Type B pancreatic cell (in vitro differentiated cells): Measurements from ENCODE around the gene CCBE1. TPM values are rescaled to one million over a fixed set of nuclear protein-coding genes. Genes with fewer than 3 reads are reported as not detected.
A peak's percentile ranks its signal among the peaks of the same experiment; 100 is the strongest.

Source experiments
- DNase-seq: peaks from one replicate; pipeline ENCODE4 v3.0.0; 2021; ENCODE audit warnings: mixed read lengths; ENCODE audit not compliant: unreplicated experiment; ENCODE audit errors: extremely low spot score
- H3K27ac Mint-ChIP-seq: 2 replicates; pipeline ENCODE4 v1.8.0; 2021; ENCODE audit warnings: mild to moderate bottlenecking, mixed read lengths
- H3K27me3 Mint-ChIP-seq: 2 replicates; pipeline ENCODE4 v1.8.0; 2021; ENCODE audit warnings: mixed read lengths
- H3K36me3 Mint-ChIP-seq: 2 replicates; pipeline ENCODE4 v1.8.0; 2021; ENCODE audit warnings: mixed read lengths
- H3K4me1 Mint-ChIP-seq: one replicate; pipeline ENCODE4 v1.8.0; 2021; ENCODE audit warnings: mixed read lengths; ENCODE audit not compliant: unreplicated experiment
- H3K4me3 Mint-ChIP-seq: 2 replicates; pipeline ENCODE4 v1.8.0; 2021; ENCODE audit warnings: mild to moderate bottlenecking, mixed read lengths
- H3K9me3 Mint-ChIP-seq: 2 replicates; pipeline ENCODE4 v1.8.0; 2021; ENCODE audit warnings: mixed read lengths
- total RNA-seq: library from RNA; stranded (reverse); gene quantifications from 2 replicates; pipeline ENCODE4 v1.2.1, GENCODE V29; 2021; ENCODE audit warnings: low replicate concordance
- TF ChIP-seq, protein P1 (sequence below): fragments of 200-600 bp; sonication (generic); conservative IDR thresholded peaks from 2 replicates; pipeline ENCODE4 v1.5.0; 2021; ENCODE audit warnings: antibody characterized with exemption, mild to moderate bottlenecking

The CCBE1 gene
- total RNA-seq, 1 donor from 2014 or later, result 51.3 TPM

- Mint-ChIP-seq H3K27ac (no peak overlapping the region), H3K36me3 (no peaks in the 10 kb centered on the region), H3K27me3 (no peaks in the 10 kb centered on the region), H3K4me3 (no peak overlapping the region), H3K9me3 (peaks cover 13% of the 10 kb centered on the region), H3K4me1 (peaks cover 59% of the 10 kb centered on the region)
- TF ChIP-seq, protein P1, sequence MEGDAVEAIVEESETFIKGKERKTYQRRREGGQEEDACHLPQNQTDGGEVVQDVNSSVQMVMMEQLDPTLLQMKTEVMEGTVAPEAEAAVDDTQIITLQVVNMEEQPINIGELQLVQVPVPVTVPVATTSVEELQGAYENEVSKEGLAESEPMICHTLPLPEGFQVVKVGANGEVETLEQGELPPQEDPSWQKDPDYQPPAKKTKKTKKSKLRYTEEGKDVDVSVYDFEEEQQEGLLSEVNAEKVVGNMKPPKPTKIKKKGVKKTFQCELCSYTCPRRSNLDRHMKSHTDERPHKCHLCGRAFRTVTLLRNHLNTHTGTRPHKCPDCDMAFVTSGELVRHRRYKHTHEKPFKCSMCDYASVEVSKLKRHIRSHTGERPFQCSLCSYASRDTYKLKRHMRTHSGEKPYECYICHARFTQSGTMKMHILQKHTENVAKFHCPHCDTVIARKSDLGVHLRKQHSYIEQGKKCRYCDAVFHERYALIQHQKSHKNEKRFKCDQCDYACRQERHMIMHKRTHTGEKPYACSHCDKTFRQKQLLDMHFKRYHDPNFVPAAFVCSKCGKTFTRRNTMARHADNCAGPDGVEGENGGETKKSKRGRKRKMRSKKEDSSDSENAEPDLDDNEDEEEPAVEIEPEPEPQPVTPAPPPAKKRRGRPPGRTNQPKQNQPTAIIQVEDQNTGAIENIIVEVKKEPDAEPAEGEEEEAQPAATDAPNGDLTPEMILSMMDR, result no peak
- DNase-seq, result no peak
Measured at GRCh38 chr18:59553273-59553870, 143.9 kb downstream of the CCBE1 start.

DNA sequence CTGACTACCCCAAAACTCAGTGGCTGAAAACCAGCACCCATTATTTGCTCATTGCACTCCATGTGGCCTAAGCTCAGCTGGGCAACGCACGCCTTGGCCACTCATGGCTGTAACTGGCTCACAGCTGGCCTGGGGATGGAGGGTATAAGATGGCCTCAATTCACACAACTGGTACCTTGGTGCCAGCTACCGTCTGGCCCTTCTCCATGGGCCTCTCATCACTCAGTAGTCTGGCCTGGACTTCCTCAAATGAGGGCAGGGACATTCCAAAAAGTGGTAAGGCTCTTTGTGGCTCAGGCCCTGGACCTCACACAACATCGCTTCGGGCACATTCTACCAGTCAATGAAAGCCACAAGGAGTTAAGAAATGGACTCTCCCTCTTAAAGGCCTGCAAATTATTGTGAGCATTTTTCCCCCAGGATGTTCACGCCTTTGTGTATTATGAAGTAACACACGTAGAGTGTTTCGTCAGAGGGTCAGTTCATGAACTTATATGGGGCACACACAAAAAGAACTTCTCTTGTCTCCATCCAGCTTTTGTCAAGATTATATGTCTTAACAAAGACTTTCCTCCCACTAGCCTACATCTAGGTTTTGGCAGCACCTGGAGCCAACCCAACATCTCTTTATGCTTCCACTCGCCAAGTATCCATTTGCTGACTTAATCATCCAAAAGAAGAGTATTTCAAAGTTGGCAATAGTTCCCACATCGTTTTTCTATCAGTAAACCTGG lies 145.2 kb downstream of the CCBE1 start:
- Mint-ChIP-seq H3K4me3 (no peak overlapping the region), H3K27me3 (no peaks in the 10 kb centered on the region), H3K27ac (no peak overlapping the region), H3K36me3 (no peaks in the 10 kb centered on the region), H3K9me3 (peaks cover 8% of the 10 kb centered on the region), H3K4me1 (peaks cover 63% of the 10 kb centered on the region)
- DNase-seq, result no peak
- TF ChIP-seq, protein P1, result no peak

GRCh38 chr18:59550174-59550516 lies 147.1 kb downstream of the CCBE1 start:
- no peak for DNase-seq
- peaks cover 11% of the 10 kb centered on the region for H3K9me3 Mint-ChIP-seq
- no peaks in the 10 kb centered on the region for H3K36me3 Mint-ChIP-seq
- no peaks in the 10 kb centered on the region for H3K27me3 Mint-ChIP-seq
- H3K4me1 Mint-ChIP-seq, result peaks cover 58% of the 10 kb centered on the region
- TF ChIP-seq, protein P1, result no peak
- H3K4me3 Mint-ChIP-seq, result no peak overlapping the region
- no peak overlapping the region for H3K27ac Mint-ChIP-seq

DNA sequence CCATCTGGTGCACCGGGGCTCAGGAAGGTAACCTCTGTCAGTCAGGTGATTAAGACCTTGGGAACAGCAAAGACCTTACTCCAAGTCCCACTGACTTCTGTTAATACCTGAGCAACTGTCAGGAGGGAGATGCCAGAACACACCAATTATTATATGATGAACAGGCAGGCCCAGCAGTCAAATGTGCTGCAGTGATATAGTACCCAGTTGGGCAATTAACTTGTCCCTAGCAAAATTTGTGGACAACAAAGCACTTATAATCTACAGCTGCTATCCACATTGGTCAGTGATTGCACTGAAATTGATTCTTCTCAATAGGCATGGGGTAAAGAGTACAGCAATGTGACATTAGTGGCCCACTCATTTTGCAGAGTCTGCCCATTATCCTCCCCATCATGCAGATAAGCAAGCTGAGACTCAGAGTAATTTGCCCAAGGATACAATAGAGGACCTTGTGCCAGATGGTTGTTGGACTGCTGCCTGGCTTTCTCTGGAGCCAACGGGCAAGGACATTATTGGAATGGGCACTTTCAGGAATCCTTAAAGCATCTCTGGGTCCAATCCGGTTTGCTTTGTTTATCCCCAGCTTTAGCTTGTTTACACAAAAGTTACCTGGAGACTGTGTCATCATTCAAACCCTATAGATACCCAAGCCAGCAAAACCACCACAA lies 147.6 kb downstream of the CCBE1 start:
- Mint-ChIP-seq H3K9me3 (peaks cover 8% of the 10 kb centered on the region), H3K36me3 (no peaks in the 10 kb centered on the region), H3K27ac (no peak overlapping the region), H3K4me3 (no peak overlapping the region), H3K4me1 (peaks cover 53% of the 10 kb centered on the region), H3K27me3 (no peaks in the 10 kb centered on the region)
- DNase-seq, result no peak
- TF ChIP-seq, protein P1, result no peak

- TF ChIP-seq, protein P1, result peak; percentile 27
- Mint-ChIP-seq H3K4me3 (peak overlapping the region; percentile 10), H3K4me1 (peaks cover 36% of the 10 kb centered on the region), H3K9me3 (peaks cover 3% of the 10 kb centered on the region), H3K27me3 (no peaks in the 10 kb centered on the region), H3K36me3 (no peaks in the 10 kb centered on the region), H3K27ac (peak overlapping the region; percentile 26)
- DNase-seq, result no peak
Measured at GRCh38 chr18:59547581-59548182, 149.5 kb downstream of the CCBE1 start.
